HG03575 (cell line): ENCODE measurements around the gene ZBTB7B.

ENCODE experiments used
- ATAC-seq: cut with Tn5 transposase; IDR thresholded peaks from one replicate; pipeline ENCODE4 v1.9.1; 2021; ENCODE audit not compliant: unreplicated experiment, insufficient number of reproducible peaks, low FRiP score; ENCODE audit errors: extremely low read depth

ZBTB7B gene

DNA sequence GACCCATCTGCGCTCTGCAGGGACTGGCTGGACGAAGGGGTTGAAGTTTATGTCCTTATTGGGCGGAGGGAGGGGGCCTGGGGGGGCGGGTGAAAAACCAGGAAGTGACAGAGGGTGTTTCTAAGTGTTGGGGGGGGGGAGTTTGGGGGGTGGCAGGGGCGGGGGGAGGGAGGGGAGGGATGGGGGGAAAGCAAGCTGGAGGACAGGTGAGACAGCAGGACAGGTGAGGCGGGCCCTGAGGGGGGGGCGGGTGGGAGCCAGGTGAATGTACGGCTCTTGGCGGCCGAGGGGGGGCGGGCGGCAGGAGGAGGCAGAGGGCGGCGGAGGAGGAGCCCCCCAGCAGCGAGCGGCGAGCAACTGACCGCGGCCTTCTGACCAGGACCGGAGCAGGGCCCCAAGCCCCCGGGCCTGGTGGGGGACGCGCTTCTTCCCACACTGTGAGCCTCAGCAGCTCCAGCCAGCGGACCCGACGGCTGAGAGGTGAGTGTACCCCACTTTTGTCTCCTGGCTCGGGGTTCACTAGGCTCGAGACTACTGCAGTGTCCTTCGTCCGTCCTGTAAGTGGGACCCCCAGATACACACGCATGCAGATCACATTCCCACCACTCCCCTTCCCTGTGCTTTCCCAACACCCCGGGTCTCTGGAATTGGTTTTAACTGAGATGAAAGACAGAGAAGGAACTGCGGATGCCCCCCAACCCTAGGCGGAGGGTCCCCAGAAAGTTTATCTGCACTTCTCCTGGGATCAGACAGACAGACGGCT, at the start of gene ZBTB7B:
Gene ZBTB7B, plus strand, starts transcription at position 339 of the 763 bp plus-strand sequence. CDS start 11,859 bp downstream, outside the sequence.
- ATAC-seq, result no peak

- ATAC-seq, result no peak
These were observed 49.0 kb upstream of the ZBTB7B start for GRCh38 chr1:154953611-154954038.

- no peak for ATAC-seq
These were observed 48.1 kb upstream of the ZBTB7B start for GRCh38 chr1:154954541-154954940.

DNA sequence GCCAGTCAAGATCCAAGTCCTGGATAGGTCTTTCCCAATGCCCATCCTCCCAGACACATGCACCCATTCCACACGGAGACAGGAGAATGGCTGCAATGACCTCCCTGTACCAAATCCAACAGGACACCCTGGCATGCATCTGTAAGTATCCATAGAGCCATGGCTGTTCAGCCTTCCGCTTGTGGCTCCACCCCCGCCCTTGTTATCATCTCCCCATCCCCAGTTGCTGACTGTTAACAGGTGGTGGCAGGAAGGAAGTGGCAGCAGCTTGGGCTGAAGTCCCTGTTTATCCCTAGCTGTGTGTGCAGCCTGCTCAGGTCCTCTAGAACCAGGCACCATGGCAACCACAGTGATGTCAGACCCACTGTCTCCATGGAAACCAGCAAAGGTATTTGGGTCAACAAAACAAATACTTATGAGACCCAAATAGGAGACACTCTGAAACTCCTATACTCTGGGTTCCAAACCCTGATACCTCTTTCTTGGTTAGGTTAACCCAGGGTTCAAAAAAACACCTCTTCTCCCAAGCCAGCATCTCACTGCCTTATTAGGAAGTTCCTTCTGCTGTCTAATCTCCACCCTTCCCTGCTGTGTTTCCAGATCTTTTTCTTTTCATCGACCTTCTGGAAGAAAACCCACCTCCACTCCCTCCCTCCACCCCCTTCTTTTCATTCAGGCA, 47.4 kb upstream of the ZBTB7B start:
- ATAC-seq, result no peak

- ATAC-seq, result no peak
These were observed 46.7 kb upstream of the ZBTB7B start, which contains the start of gene PBXIP1 for GRCh38 chr1:154955718-154956543. Gene PBXIP1, minus strand, starts transcription at chr1:154956099. Its CDS starts 2,378 bp downstream, at chr1:154953721.

- no peak for ATAC-seq
These were observed 46.1 kb upstream of the ZBTB7B start for GRCh38 chr1:154956544-154956941.

- no peak for ATAC-seq
These were observed 45.4 kb upstream of the ZBTB7B start for GRCh38 chr1:154957091-154957657.

GRCh38 chr1:154958036-154958435, 44.6 kb upstream of the ZBTB7B start:
- no peak for ATAC-seq

- no peak for ATAC-seq
These were observed 43.7 kb upstream of the ZBTB7B start for GRCh38 chr1:154958681-154959425.

DNA sequence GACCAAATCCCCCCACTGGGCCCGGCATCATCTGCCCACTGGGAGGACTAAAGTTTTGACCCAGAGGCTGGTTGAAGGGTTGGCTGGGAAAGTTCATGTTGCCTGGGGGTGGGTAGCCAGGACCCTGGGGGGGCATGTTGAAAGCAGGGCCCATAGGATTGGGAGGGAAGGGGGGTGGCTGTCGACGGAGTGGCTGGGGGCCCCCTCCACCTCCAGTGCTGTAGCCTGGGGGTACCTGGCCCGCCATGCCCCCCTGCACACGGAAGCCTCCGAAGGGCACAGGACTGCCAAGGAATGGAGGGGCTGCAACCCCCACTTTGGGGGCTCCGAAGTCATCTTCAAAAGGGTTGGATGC, 43.2 kb upstream of the ZBTB7B start:
- ATAC-seq, result no peak

DNA sequence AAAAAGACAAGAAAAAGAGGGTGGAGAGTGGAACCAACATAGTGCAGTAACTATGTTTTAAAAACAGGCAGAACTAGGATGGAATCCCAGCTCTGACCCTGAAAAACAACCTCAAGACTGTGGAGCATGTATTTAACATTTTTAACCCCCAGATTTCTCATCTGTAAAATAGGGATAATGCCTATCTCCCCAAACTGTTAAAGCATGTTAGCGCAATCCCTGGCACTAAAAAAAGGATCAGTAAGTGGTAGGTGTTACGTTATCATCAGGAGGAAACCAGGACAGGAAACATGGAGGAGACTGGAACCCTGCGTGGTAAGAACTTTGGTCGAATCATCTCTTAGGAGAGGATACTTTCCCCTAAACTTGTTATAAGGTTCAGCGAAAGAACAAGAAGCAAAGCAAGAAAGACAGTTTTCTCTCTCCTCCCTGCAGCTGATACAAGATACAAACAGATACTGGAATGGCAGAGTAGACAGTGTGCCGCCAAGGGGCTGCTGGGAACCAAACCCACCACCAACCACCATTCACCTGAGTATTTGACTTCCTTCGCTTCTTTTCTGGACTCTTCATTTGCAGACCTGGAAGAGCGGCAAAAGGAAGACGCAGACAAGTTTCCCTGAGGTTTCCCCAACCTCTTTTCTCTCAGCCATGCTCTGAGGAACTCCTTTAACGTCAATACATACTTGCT, 42.0 kb upstream of the ZBTB7B start:
- no peak for ATAC-seq

- no peak for ATAC-seq
These were observed 41.1 kb upstream of the ZBTB7B start, which contains the start of gene PYGO2 for GRCh38 chr1:154961207-154962155. Gene PYGO2, minus strand, starts transcription at chr1:154961782. Its CDS starts 206 bp downstream, at chr1:154961576.

DNA sequence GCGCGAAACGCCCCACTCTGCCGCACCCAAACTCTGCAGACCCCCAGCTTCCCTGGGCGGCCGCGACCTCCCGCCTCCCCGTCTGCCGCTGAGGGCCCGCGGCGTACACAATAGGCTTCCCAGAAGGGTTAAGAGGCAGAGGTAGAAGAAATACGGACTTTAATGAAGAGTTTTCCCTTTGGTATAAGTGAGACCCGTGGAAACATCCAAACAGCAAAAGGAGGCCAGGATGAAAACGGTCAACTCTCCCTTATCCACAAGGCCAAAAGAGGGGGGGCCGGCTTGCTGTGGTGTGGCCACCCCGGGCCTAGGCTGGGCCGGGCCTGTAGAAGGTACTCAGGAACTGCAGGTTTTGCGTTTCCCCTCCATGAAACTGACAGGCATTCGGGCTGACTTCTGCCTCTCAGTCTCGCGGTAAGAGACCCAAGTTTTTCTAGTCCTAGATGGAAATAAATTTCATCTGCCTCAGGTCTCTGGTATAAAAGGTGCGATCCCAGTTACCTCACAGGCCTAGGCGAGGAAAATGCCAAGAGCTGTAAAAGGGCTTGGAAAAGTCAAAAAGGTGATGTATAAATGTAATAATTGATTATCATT, 40.3 kb upstream of the ZBTB7B start:
- ATAC-seq, result no peak

DNA sequence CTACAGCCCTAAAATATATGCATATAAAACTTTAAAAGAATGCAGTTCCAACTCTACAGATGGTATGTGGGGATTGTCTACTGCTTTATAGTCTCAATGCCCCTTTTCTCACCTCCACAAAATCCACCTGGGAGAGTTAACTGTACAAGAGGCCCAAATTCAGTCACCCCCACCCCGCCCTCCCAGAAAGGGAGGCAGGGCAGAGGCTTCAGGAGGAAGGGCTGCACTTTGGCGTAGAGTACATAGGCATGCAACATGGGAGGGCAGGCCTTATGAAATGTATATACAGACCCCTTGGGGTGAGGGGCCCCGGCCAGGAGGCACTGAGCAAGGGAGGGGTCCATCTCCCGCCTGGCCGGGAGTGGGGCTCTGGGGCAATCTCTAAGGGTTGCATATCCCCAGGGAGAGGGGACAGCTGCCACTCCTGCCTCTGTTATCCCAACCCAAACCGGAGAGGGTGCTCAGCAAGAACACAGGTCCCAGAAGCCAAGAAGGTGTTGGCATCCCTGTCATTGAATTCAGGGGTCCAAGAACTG, 39.7 kb upstream of the ZBTB7B start:
- no peak for ATAC-seq

- ATAC-seq, result no peak
These were observed 39.0 kb upstream of the ZBTB7B start for GRCh38 chr1:154963643-154964042.

DNA sequence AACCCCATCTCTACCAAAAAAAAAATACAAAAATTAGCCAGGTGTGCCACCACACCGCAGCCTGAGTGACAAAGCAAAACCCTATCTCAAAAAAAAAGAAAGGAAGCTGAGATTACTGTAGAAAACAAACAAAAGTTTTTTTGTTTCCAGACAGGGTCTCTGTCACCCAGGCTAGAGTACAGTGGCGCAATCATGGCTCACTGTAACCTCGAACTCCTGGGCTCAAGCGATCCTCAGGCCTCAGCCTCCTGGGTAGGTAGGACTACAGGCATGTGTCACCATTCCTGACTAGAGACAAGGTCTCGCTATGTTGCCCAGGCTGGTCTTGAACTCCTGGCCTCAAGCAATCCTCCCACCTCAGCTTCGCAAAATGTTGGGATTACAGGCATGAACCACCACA, 38.2 kb upstream of the ZBTB7B start:
- ATAC-seq, result no peak
